GM10248 (cell line): ENCODE results near the gene DNAJC28.

ENCODE experiments used
- CTCF ChIA-PET: fragments of 300-600 bp; sonication (Branson Sonifier 250); formaldehyde crosslinking; extraction: SDS; loops from one replicate; lab custom pipeline; 2021; ENCODE audit warnings: antibody characterized with exemption; lab: Yijun Ruan, JAX
- POLR2A ChIA-PET: fragments of 350-650 bp; sonication (Branson Sonifier 250); formaldehyde crosslinking; extraction: SDS; loops from one replicate; lab custom pipeline; 2020; ENCODE audit warnings: antibody characterized with exemption; lab: Yijun Ruan, JAX
- DNase-seq: peaks from one replicate; pipeline ENCODE4 v3.0.0; 2012; ENCODE audit errors: extremely low spot score
- TF ChIP-seq, protein P1 (sequence below): IDR thresholded peaks from 2 replicates; pipeline ENCODE4 v1.5.1; 2012; ENCODE audit warnings: mild to moderate bottlenecking, low read depth; ENCODE audit errors: extremely low read depth, missing control alignments, control extremely low read depth

Gene DNAJC28

DNA sequence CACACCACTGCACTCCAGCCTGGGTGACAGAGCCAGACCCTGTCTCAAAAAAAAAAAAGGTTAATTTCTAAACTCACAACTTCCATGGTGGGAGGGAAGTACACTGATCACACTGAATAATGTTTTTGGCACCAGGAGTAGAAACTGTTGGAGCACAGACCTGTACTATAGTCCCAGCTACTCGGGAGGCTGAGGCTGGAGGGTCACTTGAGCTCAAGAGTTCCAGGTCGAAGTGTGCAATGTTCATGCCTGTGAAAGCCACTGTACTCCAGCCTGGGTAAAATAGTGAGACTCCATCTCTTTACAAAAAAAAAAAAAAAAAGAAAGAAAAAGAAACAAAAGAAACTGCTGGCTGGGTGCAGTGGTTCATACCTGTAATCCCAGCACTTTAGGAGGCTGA is 47.0 kb downstream of the DNAJC28 start:
- TF ChIP-seq, protein P1, sequence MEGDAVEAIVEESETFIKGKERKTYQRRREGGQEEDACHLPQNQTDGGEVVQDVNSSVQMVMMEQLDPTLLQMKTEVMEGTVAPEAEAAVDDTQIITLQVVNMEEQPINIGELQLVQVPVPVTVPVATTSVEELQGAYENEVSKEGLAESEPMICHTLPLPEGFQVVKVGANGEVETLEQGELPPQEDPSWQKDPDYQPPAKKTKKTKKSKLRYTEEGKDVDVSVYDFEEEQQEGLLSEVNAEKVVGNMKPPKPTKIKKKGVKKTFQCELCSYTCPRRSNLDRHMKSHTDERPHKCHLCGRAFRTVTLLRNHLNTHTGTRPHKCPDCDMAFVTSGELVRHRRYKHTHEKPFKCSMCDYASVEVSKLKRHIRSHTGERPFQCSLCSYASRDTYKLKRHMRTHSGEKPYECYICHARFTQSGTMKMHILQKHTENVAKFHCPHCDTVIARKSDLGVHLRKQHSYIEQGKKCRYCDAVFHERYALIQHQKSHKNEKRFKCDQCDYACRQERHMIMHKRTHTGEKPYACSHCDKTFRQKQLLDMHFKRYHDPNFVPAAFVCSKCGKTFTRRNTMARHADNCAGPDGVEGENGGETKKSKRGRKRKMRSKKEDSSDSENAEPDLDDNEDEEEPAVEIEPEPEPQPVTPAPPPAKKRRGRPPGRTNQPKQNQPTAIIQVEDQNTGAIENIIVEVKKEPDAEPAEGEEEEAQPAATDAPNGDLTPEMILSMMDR, result no peak
- ChIA-PET POLR2A (interaction anchor here (0.7 to 1.2 kb wide), 4 partner anchors 11 to 120 kb away, joined by 3 to 7 read pairs (median 5); partner anchors contain the start of gene IFNAR1), CTCF (interaction anchor here (0.7 to 4.8 kb wide), 52 partner anchors 10 to 611 kb away, joined by 3 to 74 read pairs (median 5); partner anchors contain the start of genes DNAJC28, IFNAR1, IFNGR2 and TMEM50B)
- DNase-seq, result no peak

DNA sequence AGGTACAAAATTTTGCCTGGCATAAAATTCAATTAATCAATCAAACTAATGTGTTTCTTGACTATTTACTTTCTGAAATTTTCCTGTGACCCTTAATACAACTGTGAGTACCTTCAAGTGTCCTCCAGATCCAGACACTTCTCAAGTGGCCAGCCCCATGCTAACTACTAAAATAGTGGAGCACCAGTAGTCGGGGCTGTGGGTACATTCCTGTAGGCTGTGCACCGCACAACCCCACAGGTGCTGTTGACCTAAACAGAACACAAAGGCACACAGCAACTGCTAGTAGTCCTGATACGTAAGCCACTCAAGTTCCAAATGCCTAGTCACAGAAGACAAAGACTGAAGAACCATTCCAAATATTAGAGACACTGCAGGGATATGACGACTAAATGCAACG is 48.3 kb downstream of the DNAJC28 start:
- DNase-seq, result no peak
- POLR2A ChIA-PET, result no interaction called here
- CTCF ChIA-PET, result interaction anchor here (1.1 to 4.7 kb wide), 3 partner anchors 9 to 246 kb away, joined by 3 to 74 read pairs (median 39); no protein-coding TSS in a partner anchor
- TF ChIP-seq, protein P1, result no peak

DNA sequence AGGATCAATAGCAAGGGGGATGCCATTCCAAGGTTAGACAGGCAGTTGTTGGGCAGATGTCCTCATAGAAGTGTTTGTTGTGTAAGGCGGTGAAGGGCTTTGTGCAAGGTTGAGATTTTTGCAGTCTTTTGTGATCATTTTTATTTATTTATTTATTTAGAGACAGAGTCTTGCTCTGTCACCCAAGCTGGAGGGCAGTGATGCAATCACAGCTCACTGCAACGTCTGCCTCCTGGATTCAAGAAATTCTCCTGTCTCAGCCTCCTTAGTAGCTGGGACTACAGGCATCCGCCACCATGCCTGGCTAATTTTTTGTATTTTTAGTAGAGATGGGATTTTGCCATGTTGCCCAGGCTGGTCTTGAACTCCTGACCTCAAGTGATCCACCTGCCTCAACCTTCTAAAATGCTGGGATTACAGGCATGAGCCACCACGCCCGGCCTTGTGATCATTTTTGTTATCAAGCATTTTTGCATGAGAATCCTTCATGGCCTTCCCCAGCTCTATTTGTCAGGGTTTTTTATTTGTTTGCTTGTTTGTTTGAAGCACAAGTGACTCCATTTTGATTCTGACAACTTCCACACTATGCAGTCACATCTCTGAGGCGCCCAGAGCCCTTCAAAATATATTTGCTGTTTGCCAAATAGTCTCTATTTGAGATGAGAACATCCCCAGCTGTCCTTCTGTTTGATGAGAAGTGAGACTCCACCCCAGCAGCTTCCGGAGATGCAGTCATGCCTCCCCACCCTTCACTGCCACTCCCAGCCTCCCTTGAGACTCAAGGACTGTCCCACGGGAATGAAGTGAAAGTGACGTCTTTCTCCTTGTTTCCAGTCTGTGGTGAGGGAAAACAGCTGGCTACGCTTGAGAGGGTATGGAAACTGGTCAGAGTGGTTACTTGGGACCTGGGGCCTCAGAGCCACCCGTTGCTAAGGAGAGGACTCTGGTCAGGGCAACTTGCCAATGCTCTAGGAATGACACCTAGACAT is 49.7 kb downstream of the DNAJC28 start:
- ChIA-PET POLR2A (interaction anchor here (0.5 to 1.2 kb wide), 4 partner anchors 29 to 670 kb away, joined by 3 to 5 read pairs (median 4); partner anchors contain the start of gene PAXBP1), CTCF (interaction anchor here (0.8 to 3.4 kb wide), 7 partner anchors 38 to 245 kb away, joined by 3 to 25 read pairs (median 4); no protein-coding TSS in a partner anchor)
- peak; percentile 73 for DNase-seq
- TF ChIP-seq, protein P1, result no peak
